Cardiac fibroblast (primary cell): ENCODE data around the gene TPM3.
"Not testable (repeated sequence)": the region's sequence is repeated elsewhere in the genome, so short reads cannot be mapped to it uniquely, and the experiment has no call there.

Experiments
- DNase-seq, 2 donors: peaks; one replicate each; pipeline versions ENCODE4 v3.0.0 to v3.0.0-alpha.2; 2010; ENCODE audit warnings: low read depth in 2 of 2
- H3K4me3 ChIP-seq, 2 donors: replicated peaks in 1 of 2; 1 replicate in 1 of 2; 2 replicates in 1 of 2; pipeline ENCODE4 v1.5.1; 2011; ENCODE audit warnings: low read depth in 2 of 2, low read length in 2 of 2, mild to moderate bottlenecking in 2 of 2, moderate library complexity in 1 of 2
- CTCF ChIP-seq: IDR thresholded peaks from one replicate; pipeline ENCODE4 v1.5.1; 2011; ENCODE audit warnings: low read depth, mild to moderate bottlenecking, low read length, inconsistent platforms

Gene TPM3

GRCh38 chr1:154145986-154146385 is 45.9 kb downstream of the TPM3 start:
- peak; percentile 47 for TF ChIP-seq CTCF
- H3K4me3 ChIP-seq = no peak overlapping the region

DNA sequence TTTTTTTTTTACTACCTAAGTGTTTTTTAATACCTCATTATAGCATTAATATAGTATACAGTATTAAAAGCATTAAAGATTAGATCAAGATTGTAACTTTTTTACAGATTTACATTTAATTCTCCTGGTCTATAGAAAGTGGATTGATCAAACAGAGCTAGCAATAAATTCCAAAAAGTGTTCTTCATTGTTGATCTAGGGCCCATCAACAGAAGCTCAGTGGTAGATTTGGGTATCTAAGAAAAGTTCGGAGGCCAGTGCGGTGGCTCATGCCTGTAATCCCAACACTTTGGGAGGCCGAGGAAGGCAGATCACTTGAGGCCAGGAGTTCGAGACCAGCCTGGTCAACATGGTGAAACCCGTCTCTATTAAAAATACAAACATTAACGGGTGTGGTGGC is 49.5 kb downstream of the TPM3 start:
- no peak overlapping the region for H3K4me3 ChIP-seq
- no peak for TF ChIP-seq CTCF
- no peak for DNase-seq

More at GRCh38 chr1:154145986-154146385, 45.9 kb downstream of the TPM3 start:
- DNase-seq = no peak

DNA sequence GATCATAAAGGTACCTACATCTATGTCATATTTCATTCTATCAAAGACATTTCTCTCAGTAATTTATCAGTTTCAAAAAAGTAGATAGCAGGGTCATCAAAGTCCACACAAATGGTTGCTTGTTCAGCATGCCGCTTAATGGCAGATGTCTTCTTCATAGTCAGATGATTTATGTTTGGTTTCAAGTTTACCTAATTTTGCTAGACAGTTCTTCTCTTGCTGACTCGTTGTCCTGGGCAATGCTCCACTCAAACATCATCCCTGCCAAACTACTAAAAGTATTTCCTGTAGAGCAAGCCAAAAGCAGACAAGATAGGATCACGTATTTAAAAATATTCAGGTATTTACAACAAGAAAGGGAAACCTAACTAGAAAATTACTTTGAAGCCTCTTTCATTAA is 50.7 kb downstream of the TPM3 start:
- peak; percentile 49 to 64 for DNase-seq
- H3K4me3 ChIP-seq = no peak overlapping the region
- no peak for TF ChIP-seq CTCF

- no peak for TF ChIP-seq CTCF
- H3K4me3 ChIP-seq = no peak overlapping the region
- DNase-seq = no peak
Measured at GRCh38 chr1:154137888-154138287, 54.0 kb downstream of the TPM3 start.

GRCh38 chr1:154133256-154133655 is 58.6 kb downstream of the TPM3 start:
- TF ChIP-seq CTCF = no peak

DNA sequence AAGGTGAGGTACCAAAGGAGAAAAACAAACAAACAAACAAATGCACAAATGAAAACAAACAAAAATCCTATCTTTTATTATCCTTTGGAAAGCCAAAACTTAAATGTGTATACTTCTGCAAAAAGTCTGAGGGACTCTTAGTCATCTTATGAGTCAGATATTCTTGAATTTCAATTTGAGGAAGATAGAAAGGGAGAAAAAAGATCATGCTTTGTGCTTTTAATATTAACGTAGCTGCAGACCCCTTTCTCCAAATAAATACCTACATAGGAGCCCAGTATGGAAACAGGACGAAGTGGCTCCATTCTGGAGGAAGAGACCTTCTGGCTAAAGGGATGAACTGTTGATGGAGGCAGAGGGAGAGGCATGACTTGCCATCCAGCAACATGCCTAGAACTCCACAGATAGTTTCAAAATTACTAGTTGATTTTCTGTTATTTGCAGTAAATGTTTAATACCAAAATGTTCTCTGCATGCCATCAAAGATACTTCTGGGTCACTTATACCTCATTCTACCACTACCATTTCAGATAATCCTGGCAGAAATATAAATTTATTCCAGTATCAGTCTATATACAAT is 62.4 kb downstream of the TPM3 start:
- TF ChIP-seq CTCF = no peak
- H3K4me3 ChIP-seq = no peak overlapping the region
- DNase-seq = peak in 1 of 2 donors; percentile 20

More at GRCh38 chr1:154133256-154133655, 58.6 kb downstream of the TPM3 start:
- DNase-seq = no peak
- H3K4me3 ChIP-seq = no peak overlapping the region

DNA sequence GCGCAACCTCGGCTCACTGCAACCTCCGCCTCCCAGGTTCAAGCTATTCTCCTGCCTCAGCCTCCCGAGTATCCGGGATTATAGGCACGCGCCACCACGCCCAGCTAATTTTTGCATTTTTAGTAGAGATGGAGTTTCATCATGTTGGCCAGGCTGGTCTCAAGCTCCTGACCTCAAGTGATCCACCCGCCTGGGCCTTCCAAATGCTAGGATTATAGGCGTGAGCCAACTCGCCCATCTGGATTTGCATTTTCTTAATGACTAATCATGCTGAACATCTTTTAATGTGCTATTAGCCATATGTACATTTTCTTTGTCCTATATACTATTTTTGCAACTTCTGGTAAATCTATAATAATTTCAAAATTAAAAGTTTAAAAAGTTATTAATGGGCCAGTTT is 68.7 kb downstream of the TPM3 start:
- H3K4me3 ChIP-seq, DNase-seq: not testable (repeated sequence)
